DMS 273 (cell line): ENCODE results near the gene ZSWIM1.
A peak's percentile ranks its signal among the peaks of the same experiment; 100 is the strongest.

ENCODE experiments used
- DNase-seq: peaks from one replicate; lab custom pipeline; 2025; ENCODE audit not compliant: unreplicated experiment; lab: John Stamatoyannopoulos, UW

The ZSWIM1 gene

DNA sequence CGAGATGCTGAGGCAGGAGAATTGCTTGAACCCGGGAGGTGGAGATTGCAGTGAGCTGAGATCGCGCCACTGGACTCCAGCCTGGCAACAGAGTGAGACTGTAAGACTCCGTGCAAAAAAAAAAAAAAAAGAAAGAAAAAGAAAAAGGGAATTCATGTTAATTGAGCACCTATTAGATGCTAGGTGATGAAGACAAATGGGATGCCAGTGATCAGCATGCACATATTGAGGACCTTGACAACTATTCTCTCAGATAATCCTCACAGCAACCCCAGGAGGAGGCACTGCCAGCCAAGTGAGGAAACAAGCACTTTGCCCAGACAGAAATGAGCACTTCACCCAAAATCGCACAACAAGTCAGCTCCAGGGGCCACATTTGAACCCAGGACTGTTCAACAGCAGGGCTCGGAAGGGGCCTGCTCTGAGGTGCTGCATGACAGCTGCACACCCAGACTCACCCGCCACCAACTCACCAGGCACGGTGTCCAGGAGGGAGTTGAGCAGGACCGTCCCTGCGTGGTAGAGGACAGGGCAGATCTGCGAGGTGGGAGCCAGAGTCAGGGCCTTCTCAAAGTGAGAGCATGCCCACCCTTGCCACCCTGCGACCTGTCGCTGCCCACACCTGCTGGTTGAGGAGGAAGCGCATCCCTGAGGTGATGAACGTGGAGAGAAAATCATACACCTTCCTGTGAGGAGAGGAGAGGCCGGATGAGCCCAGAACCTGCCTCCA lies 26.4 kb downstream of the ZSWIM1 start:
- no peak for DNase-seq

DNA sequence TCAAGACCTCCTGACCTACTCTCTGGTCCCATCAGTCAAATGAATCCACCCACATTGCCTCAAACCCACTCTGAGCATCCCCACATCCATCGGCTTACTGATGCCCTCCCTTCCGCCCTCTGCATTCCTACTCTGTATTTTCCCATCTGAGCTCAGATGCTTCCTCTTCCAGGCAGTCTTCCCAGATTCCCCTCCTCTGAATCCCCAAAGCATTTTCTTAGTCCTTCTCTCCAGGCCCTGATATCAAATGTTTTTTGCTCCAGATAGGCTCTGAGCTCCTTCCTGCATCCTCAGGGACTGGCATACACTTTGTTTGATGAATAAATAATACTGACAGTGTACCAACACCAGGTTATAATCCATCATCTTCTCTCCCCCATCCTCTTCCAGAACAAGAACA lies 27.1 kb downstream of the ZSWIM1 start:
- no peak for DNase-seq

DNA sequence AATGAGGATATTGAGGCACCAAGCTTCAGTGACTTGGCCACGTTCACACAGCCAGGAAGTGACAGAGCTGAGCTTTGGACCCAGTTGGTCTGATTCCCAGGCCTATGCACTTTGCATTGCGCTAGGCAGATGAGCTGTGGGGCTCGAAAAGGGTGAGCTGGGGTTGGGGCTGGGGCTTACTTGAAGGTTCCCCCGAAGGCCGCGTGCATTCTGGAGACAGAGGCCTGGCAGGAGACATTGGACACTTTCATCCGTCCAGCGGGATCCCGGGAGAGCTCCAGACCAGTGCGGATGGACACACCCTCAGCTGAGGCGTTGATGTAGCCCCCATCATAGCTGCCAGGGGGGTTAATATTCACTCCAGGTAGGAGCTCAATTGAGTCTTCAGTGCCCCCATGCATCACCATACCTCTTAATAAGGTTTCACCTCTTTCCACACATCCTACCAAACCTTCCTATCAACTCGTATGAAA lies 28.3 kb downstream of the ZSWIM1 start:
- DNase-seq, result no peak

DNA sequence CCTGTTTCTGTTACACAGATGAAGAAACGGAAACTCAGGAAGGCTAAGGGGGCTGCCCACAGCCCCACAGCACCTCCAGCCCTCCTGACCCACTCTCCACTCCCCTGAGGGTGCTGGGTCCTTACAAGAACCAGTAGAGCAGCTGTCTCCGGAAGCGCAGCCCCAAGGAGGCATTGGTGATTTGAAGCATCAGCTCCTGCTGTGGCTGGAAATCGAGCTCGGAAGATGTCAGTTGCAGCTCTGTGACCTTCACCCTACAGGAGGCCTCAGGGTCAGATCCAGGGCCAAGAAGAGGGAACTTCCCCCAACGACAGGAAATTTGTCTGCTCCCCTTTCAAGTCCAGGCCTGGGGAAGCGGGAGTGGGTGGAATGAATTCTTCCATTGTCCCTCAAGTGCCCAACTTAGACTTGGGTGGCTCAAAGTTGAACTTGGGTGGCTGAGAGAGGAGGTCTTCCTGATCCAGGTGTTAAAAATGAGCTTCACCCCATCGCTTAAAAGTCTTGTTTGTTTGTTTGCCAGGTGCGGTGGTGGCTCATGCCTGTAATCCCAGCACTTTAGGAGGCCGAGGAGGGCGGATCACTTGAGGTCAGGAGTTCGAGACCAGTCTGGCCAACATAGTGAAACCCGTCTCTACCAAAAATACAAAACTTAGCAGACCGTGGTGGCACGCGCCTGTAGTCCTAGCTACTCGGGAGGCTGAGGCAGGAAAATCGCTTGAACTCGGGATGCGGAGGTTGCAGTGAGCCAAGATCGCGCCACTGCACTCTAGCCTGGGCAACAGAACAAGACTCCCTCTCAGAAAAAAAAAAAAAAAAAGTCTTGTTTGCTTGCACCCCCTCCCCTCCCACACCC lies 29.0 kb downstream of the ZSWIM1 start:
- DNase-seq, result no peak

DNA sequence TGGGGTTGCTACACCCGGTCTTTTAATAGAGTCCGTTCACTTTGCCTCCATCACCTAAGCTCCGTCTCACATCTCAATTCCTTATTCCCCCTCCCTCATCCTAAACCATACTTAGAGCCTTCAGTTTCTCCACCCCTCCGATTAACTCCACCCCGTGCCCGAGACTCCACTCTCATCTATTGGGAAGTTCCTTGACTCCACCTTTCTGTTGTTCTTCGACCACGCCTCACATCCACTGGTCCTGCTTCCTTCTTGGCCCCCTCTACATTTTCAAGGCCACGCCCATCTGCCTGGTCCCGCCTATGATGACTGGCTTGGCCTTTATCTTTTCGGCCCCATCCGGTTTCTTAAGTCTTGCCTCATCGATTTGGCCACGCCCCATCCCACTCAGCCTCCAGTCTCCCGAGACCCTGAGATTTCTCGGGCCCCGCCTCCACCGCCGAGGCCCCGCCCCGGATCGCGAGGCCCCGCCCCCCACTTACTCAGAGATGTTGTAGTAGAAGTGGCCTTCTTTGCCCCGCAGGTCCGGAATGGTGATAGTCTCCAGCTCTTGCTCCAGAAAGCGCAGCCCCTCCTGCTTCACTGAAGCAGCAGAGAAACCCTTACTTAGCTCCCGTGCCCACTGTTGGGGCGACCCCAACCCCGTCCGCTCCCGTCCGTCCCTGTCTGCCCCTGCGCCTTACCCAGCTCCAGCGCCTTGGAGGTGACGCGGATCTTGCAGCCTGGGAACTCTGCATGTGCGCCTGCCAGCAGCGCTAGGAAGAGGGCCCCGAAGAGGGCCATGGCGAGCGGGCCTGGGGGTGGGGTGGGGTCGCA lies 29.9 kb downstream of the ZSWIM1 start:
- peak; percentile 93 for DNase-seq

DNA sequence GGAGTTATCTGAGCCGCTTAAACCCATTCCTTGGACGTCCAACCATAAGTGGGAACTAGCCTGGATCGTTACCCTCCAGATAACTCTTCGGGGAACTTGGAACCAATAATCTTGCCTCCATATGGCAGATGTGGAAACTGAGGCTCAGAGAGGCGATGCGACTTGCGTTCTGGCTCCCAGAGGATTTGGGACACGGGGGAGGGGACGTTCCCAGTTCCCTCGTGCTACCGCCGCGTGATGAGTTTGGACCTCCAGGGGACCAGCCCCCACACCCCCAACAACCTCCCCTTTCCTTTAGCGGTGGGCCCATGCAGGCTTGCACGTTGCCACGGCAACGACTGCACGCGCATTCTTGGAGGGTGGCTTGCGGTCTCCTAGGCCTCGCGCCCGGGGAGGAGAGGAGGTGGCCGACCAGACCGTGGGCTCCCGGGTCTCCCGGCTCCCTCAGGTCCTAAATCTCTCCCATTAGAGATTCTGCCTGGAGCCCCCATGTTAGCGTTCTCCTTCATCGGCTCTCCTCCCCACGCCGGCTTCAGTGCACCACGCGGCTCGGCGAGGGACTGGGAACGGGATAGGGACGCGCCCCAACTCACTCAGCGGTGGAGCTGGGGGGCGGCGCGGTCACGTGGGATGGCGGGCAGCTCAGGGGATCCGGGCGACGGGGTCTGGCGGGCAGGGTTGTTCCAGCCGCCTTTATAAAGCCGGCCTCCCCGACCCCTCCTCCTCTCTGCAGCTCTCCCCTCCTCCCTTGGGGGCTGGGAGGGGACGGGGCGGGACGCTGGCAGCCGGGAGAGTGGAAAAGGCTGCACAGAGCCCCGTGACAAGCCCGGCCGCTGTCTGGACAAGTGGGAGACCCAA lies 30.7 kb downstream of the ZSWIM1 start, which contains the start of gene PLTP:
PLTP (minus strand) TSS at position 670 of the 858 bp plus-strand sequence. CDS start 703 bp downstream, outside the sequence.
- peak; percentile 82 for DNase-seq

DNA sequence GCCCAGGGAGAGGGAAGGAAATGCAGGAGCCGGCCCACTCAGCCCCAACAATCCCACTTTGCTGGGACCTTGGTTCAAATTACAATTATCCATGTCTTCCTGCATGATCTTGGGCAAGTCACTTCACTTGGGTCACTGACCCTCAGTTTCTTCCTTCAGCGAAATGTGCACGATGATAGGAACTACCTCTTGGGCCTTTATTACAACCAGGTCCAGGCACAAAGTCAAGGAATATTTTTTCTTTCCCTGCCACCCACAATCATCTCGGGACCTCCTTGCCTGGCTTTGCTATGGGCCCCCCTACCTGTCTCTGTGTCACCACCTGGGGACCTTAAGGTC lies 31.3 kb downstream of the ZSWIM1 start:
- DNase-seq, result no peak

DNA sequence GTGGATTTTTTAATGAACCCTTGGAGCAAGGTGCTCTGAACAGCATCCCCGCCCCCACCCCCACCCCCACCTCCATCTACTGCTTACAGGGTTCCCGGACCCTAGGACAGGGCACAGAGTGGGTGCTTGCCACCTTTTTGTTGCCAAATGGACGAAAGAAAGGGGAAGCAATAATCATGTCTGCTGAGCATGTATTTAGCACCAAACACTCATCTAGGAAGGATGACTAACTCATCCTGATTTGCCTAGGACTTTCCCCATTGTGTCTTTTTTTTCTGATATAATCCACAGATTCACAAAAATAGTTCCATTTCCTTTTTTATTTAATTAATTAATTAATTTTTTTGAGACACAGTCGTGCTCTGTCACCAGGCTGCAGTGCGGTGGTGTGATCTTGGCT lies 32.1 kb downstream of the ZSWIM1 start:
- DNase-seq, result no peak

DNA sequence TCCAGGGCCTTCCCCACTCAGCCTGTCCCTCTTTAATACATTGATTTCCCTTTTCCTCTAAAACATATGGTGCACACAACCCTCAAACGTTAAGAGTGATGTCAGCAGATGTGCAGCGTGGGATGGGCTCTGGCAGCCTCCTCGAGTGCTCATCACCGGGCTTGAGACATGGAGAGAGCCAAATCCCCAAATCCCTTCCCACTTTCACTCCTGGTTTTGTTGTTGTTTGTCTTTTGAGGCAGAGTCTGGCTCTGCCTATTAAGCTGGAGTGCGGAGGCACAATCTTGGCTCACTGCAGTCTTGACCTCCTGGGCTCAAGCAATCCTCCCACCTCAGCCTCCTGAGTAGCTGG lies 36.7 kb downstream of the ZSWIM1 start:
- DNase-seq, result peak; percentile 59

DNA sequence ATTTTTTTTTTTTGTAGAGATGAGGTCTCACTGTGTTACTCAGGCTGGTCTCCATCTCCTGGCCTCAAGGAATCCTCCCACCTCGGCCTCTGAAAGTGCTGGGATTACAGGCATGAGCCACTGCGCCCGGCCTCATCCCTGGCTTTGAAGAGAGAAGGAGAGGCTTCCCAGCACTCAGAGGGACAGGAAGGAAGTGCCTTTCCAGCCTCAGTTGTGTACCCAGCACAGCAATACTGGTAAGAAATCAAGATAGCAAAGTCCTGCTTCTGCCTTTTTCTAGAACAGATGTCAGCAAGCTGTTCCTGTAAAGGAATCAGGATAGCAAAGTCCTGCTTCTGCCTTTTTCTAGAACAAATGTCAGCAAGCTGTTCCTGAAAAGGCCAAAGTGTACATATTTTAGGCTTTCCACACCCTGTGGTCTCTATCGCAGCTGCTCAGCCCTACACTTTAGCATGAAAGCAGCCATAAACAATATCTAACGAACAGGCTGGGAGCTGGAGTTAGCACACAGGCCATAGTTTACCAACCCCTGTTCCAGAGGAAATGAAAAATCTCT lies 37.2 kb downstream of the ZSWIM1 start:
- DNase-seq, result no peak

DNA sequence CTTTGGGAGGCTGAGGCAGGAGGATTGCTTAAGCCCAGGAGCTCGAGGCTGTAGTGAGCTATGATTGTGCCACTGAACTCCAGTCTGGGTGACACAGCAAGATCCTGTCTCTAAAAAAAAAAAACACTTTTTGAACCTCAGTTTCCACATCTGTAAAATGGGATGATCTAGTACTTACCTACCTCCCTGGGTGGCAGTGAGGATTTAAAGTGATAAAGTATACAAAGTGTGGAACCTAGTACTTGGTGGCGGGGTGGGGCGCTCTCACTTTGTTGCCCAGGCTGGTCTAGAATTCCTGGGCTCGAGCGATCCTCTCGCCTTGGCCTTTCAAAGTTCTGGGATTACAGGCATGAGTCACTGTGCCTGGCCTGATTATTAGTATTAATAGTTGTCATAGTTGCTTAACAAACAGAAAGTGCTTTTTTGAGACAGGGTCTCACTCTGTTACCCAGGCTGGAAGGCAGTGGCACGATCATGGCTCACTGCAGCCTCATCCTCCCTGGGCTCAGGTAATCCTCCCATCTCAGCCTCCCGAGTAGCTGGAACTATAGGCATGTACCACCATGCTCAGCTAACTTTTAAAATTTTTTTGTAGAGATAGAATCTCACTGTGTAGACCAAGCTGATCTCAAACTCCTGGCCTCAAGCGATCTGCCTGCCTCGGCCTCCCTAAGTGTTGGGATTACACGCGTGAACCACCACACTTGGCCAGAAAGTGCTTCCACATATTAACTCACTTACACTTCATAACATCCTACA lies 37.9 kb downstream of the ZSWIM1 start:
- no peak for DNase-seq

DNA sequence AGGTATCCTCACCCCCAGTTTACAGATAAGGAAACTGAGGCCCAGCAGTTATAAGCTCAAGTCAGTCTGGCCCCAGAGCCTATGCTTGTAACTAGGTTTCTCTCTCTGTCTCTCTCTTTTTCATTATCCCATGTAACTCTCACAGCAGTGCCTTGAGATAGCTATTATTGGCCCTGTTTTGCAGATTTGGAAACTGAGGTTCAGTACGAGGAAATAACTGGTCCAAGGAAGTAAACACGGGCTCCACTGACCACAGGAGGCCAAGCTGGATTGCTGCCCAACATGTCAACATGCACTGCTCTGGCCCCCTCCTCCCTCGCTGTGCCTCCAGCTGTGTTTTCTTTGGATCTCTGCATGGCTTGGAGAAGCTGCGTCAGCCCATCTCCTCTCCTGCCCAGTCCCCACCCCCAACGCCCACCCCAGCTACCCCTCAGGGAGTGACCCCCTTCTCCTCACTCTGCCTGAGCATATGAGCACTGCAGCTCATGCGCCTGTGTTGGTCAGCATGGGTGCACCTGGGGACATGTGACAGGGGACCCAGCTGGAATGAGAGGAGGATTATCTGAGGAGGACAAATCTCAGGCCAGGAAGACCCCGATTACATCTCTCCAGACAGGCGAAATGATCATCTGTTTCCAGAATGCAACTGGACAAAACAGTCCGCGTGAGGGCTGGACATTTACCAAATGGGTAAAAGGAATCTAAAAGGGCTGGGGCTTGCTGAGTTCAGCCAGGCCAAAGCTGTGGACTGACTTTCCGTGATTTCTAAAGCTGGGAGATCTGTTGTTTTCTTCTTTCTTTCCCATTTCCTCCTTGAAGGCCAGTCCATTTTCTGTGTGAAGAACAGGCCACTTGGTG lies 38.7 kb downstream of the ZSWIM1 start:
- DNase-seq, result no peak

DNA sequence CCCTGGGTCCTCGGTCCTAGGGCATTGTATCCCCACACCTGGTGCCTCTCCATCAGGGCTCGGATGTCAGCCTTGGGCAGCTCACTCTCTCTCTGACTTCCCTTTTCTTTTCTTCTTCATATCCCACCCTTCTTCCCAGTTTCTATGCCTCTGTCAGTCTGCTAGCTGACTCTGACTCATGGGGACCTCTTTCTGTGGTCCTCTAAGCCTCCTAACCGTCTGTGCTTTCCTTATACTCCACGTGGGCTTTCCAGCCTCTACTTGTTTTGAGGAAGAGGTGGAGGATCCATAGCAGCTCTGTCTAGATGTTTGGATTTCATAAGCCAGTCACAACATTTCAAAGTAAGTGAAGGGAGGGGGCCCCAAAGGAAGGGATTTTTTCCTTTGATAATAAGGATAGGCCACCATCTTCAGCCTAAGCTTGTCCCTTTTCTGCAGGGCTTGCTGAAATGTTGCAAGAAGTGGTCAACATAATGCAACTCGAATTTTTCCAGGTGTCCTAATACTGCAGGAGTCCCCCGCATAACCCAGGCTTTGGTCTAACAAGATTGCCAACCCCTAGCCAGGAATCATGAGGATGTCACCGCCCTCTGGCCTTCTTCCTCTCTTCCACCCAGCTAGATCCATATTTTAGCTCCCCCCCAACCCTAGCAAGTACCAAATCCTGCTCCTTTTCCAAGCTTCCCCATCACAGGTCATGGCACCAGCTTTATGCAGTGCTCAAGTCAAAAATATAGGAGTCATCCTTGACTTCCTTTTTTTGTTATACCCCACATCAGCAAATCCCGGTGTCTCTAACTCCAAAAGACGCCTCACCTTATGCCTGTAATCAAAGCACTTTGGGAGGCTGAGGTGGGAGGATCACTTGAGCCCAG lies 39.7 kb downstream of the ZSWIM1 start:
- no peak for DNase-seq

DNA sequence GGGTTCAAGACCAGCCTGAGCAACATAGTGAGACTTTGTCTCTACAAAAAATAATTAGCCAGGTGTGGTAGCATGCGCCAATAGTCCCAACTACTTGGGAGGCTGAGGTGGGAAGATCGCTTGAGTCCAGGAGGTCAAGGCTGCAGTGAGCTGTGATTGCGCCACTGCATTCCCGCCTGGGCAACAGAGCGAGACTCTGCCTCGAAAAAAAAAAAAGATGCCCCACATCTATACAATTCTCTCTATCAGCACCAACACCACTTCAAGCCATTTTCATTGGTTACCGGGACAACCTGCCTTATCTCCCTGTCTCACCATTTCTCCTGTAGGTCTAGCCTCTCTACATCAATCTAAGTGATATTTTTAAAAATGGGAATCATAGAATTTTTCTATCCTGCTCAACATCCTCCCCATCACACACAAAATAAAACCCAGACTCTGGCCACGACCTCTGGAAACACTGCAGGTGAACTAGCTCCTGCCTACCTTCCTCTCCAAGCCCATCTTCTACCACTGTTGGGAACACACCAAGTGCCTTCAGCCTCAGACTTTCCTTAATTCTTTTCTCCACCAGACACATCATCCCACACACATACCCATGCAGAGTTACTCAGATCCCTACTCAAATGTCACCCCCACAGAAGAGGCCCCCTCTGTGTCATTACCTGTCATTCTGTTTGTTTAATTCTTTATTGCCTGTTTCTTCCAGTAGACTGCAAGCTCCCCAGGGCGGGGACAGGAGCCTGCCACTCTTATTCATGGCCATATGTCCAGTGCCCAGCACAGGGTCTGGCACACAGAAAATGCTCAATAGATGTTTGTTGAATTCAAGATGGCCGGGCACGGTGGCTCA lies 40.5 kb downstream of the ZSWIM1 start:
- DNase-seq, result no peak

DNA sequence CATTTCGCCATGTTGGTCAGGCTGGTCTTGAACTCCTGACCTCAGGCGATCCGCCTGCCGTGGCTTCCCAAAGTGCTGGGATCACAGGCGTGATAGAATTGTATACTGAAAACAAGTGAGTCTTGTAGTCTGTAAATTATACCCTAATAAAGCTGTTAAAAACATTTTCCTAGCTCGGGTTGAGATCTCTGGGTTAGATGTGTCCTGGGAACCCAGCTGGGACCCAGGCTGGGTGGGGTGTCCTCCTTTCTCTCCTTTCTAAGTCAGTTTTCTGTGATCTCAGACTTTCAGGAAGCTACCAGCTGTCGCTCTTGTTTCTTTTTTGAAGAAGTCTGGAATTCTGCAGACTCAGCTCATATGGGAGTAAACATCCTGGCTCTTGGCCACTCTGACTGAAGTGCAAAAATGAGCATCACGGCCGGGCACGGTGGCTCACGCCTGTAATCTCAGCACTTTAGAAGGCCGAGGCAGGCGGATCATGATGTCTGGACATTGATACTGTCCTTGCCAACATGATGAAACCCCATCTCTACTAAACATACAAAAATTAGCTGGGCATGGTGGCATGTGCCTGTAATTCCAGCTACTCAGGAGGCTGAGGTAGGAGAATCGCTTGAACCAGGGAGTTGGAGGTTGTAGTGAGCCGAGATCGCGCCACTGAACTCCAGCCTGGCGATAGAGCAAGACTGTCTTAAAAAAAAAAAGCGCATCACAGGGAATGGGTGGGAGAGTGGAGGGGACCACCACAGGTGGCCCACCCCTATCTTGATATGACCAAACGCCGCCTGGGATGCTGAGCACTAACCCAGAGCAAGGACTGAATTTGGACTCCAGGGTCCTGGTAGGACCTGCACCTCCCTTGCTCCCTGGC lies 43.6 kb downstream of the ZSWIM1 start:
- peak; percentile 45 for DNase-seq
